ENCODE data around the gene TRPM3.
A peak's percentile ranks its signal among the peaks of the same experiment; 100 is the strongest.
"Not testable (repeated sequence)": the region's sequence is repeated elsewhere in the genome, so short reads cannot be mapped to it uniquely, and the experiment has no call there.

Gene TRPM3

GRCh38 chr9:70644627-70645026 lies 476.8 kb downstream of the TRPM3 start:
- DNase-seq = not testable (repeated sequence)
- intact Hi-C loops (cut with DNase I) = loop anchor here (5.0 kb wide), 1 partner anchor 603 kb away; no protein-coding TSS in a partner anchor

- no peak for DNase-seq
- intact Hi-C loops (cut with DNase I) = loop anchor here (5.0 kb wide), 1 partner anchor 605 kb away; no protein-coding TSS in a partner anchor
Observed at GRCh38 chr9:70642341-70642740, 479.1 kb downstream of the TRPM3 start.

GRCh38 chr9:70641631-70642030 lies 479.8 kb downstream of the TRPM3 start:
- intact Hi-C loops (cut with DNase I) = loop anchor here (5.0 kb wide), 1 partner anchor 606 kb away; no protein-coding TSS in a partner anchor
- no peak for DNase-seq

- intact Hi-C loops (cut with DNase I) = loop anchor here (5.0 kb wide), 1 partner anchor 606 kb away; no protein-coding TSS in a partner anchor
- DNase-seq = no peak
Observed at GRCh38 chr9:70641031-70641430, 480.4 kb downstream of the TRPM3 start.

- intact Hi-C loops (cut with DNase I) = loop anchor here (5.0 kb wide), 1 partner anchor 607 kb away; no protein-coding TSS in a partner anchor
- peak in 10 of 42 donors; percentile 26 to 71 (median 47) for DNase-seq
Observed at GRCh38 chr9:70639853-70640814, 481.3 kb downstream of the TRPM3 start.

- intact Hi-C loops (cut with DNase I) = no loop called here
- DNase-seq = peak in 7 of 42 donors; percentile 10 to 62 (median 41)
Observed at GRCh38 chr9:70635790-70636189, 485.6 kb downstream of the TRPM3 start.

- intact Hi-C loops (cut with DNase I) = no loop called here
- DNase-seq = no peak
Observed at GRCh38 chr9:70634696-70635095, 486.7 kb downstream of the TRPM3 start.

GRCh38 chr9:70630971-70631370 lies 490.4 kb downstream of the TRPM3 start:
- no peak for DNase-seq
- intact Hi-C loops (cut with DNase I) = no loop called here

GRCh38 chr9:70629080-70629685 lies 492.2 kb downstream of the TRPM3 start:
- DNase-seq = not testable (repeated sequence)

GRCh38 chr9:70625078-70625477 lies 496.3 kb downstream of the TRPM3 start:
- no peak for DNase-seq

More at GRCh38 chr9:70629080-70629685, 492.2 kb downstream of the TRPM3 start:
- intact Hi-C loops (cut with DNase I) = not testable (repeated sequence)

GRCh38 chr9:70618784-70619183 lies 502.6 kb downstream of the TRPM3 start:
- DNase-seq = peak in 2 of 42 donors; percentile 11 to 26
- intact Hi-C loops (cut with DNase I) = no loop called here

More at GRCh38 chr9:70625078-70625477, 496.3 kb downstream of the TRPM3 start:
- intact Hi-C loops (cut with DNase I) = no loop called here

- intact Hi-C loops (cut with DNase I) = no loop called here
- no peak for DNase-seq
Observed at GRCh38 chr9:70617033-70617828, 504.2 kb downstream of the TRPM3 start.

- intact Hi-C loops (cut with DNase I) = no loop called here
- no peak for DNase-seq
Observed at GRCh38 chr9:70616228-70616990, 505.0 kb downstream of the TRPM3 start.

- DNase-seq = no peak
- intact Hi-C loops (cut with DNase I) = no loop called here
Observed at GRCh38 chr9:70615464-70616138, 505.8 kb downstream of the TRPM3 start.

- peak in 38 of 42 donors; percentile 12 to 80 (median 58) for DNase-seq
Observed at GRCh38 chr9:70614786-70615463, 506.5 kb downstream of the TRPM3 start.

GRCh38 chr9:70613024-70613768 lies 508.2 kb downstream of the TRPM3 start:
- intact Hi-C loops (cut with DNase I) = no loop called here
- DNase-seq = no peak

More at GRCh38 chr9:70614786-70615463, 506.5 kb downstream of the TRPM3 start:
- intact Hi-C loops (cut with DNase I) = no loop called here
